ENCODE measurements around the gene NPLOC4. TPM values are rescaled to one million over a fixed set of nuclear protein-coding genes. Genes with fewer than 3 reads are reported as not detected.

The NPLOC4 gene
- polyA plus RNA-seq, 1 of the 3 experiments (the other 2 are of a cell fraction): 88.6 TPM

GRCh38 chr17:81578038-81578441, 58.9 kb downstream of the NPLOC4 start:
- no peak overlapping the region for H3K4me3 ChIP-seq (ENCODE audit: low read depth in 2 of 2, low read length in 1 of 2)
- H3K79me2 ChIP-seq (ENCODE audit: insufficient read depth): peaks cover 77% of the 10 kb centered on the region
- peak overlapping the region; percentile 65 for H3K4me2 ChIP-seq
- H4K20me1 ChIP-seq (ENCODE audit: insufficient read depth): peaks cover 16% of the 10 kb centered on the region
- H3K9ac ChIP-seq: no peak overlapping the region
- peaks cover 26% of the 10 kb centered on the region for H3F3A ChIP-seq (replicated peaks; ENCODE audit: insufficient read depth)
- peak overlapping the region in 1 of 2 experiments; percentile 67; a peak in 2 of 4 replicates for H3K27ac ChIP-seq (ENCODE audit: low read depth in 2 of 2, low read length in 1 of 2)
- POLR2A ChIA-PET: no interaction called here
- no peak overlapping the region for H2AFZ ChIP-seq (ENCODE audit: low read depth)
- H3K9me2 ChIP-seq: no peaks in the 10 kb centered on the region
- WGBS (ENCODE audit: low lambda C conversion rate): 96% methylated on average over 10 of the region's 10 CpGs
- peaks cover 30 to 61% of the 10 kb centered on the region in 2 experiments for H3K36me3 ChIP-seq (replicated peaks in 1 of 2; ENCODE audit: control insufficient read depth in 1 of 2, insufficient read depth in 2 of 2, low read length in 1 of 2)
- no peaks in the 10 kb centered on the region for H3K27me3 ChIP-seq (ENCODE audit: insufficient read depth)
- no peak for DNase-seq
- CTCF ChIA-PET: interaction anchor here (1.4 to 3.0 kb wide), 3 partner anchors 23 to 285 kb away, joined by 4 to 19 read pairs (median 16); no protein-coding TSS in a partner anchor
- TF ChIP-seq MAX (IDR thresholded peaks at IDR 0.05; ENCODE audit: low read depth) (peak; percentile 24; the same call in 1 of the 2 replicates), POLR2AphosphoS5 (IDR thresholded peaks at IDR 0.05; ENCODE audit: low read depth, low read length) (no peak), CTCF (IDR thresholded peaks at IDR 0.05) (no peak), FOSL2 (IDR thresholded peaks at IDR 0.05; ENCODE audit: borderline replicate concordance, low read depth) (peak; percentile 22; the same call in 1 of the 2 replicates)
- no peaks in the 10 kb centered on the region for H3K9me3 ChIP-seq
- H3K4me1 ChIP-seq (ENCODE audit: control insufficient read depth in 1 of 2, insufficient read depth in 2 of 2, low read depth in 1 of 2, low read length in 1 of 2): peaks cover 23 to 55% of the 10 kb centered on the region in 2 experiments

GRCh38 chr17:81577278-81578000, 59.5 kb downstream of the NPLOC4 start:
- TF ChIP-seq MXI1 (IDR thresholded peaks at IDR 0.05; ENCODE audit: low read depth, low read length): no peak
- peak; percentile 62 for TF ChIP-seq GABPA (IDR thresholded peaks at IDR 0.05; ENCODE audit: low read depth)
- Histone ChIP-seq H3F3A (replicated peaks; ENCODE audit: insufficient read depth) (peaks cover 30% of the 10 kb centered on the region), H2AFZ (ENCODE audit: low read depth) (no peak overlapping the region), H3K36me3 (replicated peaks in 1 of 2; ENCODE audit: control insufficient read depth in 1 of 2, insufficient read depth in 2 of 2, low read length in 1 of 2) (peaks cover 29 to 61% of the 10 kb centered on the region in 2 experiments), H3K9me2 (no peaks in the 10 kb centered on the region), H4K20me1 (ENCODE audit: insufficient read depth) (peaks cover 16% of the 10 kb centered on the region), H3K4me2 (peak overlapping the region; percentile 65), H3K27me3 (ENCODE audit: insufficient read depth) (no peaks in the 10 kb centered on the region), H3K4me1 (ENCODE audit: control insufficient read depth in 1 of 2, insufficient read depth in 2 of 2, low read depth in 1 of 2, low read length in 1 of 2) (peaks cover 28 to 50% of the 10 kb centered on the region in 2 experiments), H3K9me3 (no peaks in the 10 kb centered on the region), H3K79me2 (ENCODE audit: insufficient read depth) (peaks cover 78% of the 10 kb centered on the region), H3K4me3 (ENCODE audit: low read depth in 2 of 2, low read length in 1 of 2) (no peak overlapping the region), H3K27ac (ENCODE audit: low read depth in 2 of 2, low read length in 1 of 2) (peak overlapping the region; percentile 29 to 67; a peak in 3 of 4 replicates), H3K9ac (no peak overlapping the region)
- CTCF ChIA-PET: interaction anchor here (0.6 to 2.1 kb wide), 4 partner anchors 10 to 284 kb away, joined by 3 to 16 read pairs (median 4); no protein-coding TSS in a partner anchor
- POLR2A ChIA-PET: no interaction called here
- 81% methylated on average over 11 of the region's 11 CpGs for WGBS (ENCODE audit: low lambda C conversion rate)
- DNase-seq: no peak

Measured in SK-N-SH (cell line).